ENCODE data around the gene TBP. TPM values are rescaled to one million over a fixed set of nuclear protein-coding genes. Genes with fewer than 3 reads are reported as not detected.

TBP gene
- total RNA-seq, 6 experiments from 2014 or later, result 5.3 to 9.1 (median 5.9) TPM

DNA sequence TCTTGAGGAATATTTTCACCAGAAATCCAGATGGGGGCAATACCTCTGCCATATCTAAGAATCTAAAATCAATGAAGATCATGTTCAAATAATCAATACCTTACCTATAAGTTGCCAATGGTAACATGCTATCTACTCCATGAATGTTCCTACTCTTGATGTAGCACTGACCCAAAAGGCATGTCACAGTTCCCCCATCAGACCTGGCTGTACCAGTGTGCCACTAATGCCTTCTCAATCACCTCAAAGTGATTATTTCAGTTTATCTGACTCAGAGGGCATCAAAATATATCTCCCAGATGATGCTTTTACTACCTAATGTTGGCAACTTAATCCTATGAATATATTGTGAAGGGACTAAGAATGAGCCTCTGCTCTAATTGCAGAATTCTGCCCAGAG is 24.7 kb downstream of the TBP start:
- no peak for TF ChIP-seq POLR2A (IDR thresholded peaks at IDR 0.05)
- TF ChIP-seq, protein P1, sequence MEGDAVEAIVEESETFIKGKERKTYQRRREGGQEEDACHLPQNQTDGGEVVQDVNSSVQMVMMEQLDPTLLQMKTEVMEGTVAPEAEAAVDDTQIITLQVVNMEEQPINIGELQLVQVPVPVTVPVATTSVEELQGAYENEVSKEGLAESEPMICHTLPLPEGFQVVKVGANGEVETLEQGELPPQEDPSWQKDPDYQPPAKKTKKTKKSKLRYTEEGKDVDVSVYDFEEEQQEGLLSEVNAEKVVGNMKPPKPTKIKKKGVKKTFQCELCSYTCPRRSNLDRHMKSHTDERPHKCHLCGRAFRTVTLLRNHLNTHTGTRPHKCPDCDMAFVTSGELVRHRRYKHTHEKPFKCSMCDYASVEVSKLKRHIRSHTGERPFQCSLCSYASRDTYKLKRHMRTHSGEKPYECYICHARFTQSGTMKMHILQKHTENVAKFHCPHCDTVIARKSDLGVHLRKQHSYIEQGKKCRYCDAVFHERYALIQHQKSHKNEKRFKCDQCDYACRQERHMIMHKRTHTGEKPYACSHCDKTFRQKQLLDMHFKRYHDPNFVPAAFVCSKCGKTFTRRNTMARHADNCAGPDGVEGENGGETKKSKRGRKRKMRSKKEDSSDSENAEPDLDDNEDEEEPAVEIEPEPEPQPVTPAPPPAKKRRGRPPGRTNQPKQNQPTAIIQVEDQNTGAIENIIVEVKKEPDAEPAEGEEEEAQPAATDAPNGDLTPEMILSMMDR (IDR thresholded peaks at IDR 0.05), result no peak
- H3K27ac ChIP-seq, result no peak overlapping the region
- DNase-seq (no peak), ATAC-seq (no peak)
- peaks cover 0 to 54% (median 11%) of the 10 kb centered on the region in 4 donors for H3K36me3 ChIP-seq
- no peaks in the 10 kb centered on the region for H3K9me3 ChIP-seq
- no peaks in the 10 kb centered on the region for H3K27me3 ChIP-seq
- H3K4me1 ChIP-seq, result peaks cover 0 to 8% (median 0%) of the 10 kb centered on the region in 4 donors
- H3K4me3 ChIP-seq, result no peak overlapping the region
- intact Hi-C loops (cut with DNase I), result no loop called here

DNA sequence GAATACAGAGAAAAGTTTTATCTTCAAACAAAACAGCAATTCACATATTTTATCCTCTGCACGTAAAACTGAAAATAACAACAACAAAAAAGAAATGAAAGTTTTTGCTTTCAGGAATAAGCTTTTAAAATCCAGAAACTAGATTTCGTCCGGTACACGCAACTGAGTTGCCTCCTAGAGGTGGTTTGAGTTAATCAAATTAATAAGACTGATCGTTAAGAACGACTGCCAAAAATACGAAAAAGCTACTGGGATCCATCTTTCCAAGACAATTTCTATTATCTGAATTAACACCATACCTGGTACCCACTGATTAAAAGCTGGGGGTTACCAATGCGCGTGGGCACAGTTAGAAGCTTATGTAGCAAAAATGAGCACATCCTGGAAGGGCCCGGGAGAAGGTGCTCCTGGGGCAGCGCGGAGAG is 29.6 kb downstream of the TBP start:
- Histone ChIP-seq H3K27ac (peak overlapping the region; percentile 62 to 80 (median 71)), H3K36me3 (peaks cover 0 to 25% (median 5%) of the 10 kb centered on the region in 4 donors), H3K9me3 (no peaks in the 10 kb centered on the region), H3K27me3 (no peaks in the 10 kb centered on the region), H3K4me3 (peak overlapping the region; percentile 72 to 99 (median 93)), H3K4me1 (peaks cover 0 to 15% (median 0%) of the 10 kb centered on the region in 4 donors)
- ATAC-seq (no peak), DNase-seq (no peak)
- intact Hi-C loops (cut with DNase I), result no loop called here
- TF ChIP-seq POLR2A (IDR thresholded peaks at IDR 0.05), result no peak
- TF ChIP-seq, protein P1 (IDR thresholded peaks at IDR 0.05), result peak in 1 of 4 donors; percentile 5
- under 1% methylated on average over 12 of the region's 12 CpGs for WGBS (ENCODE audit: insufficient coverage, low coverage, low lambda C conversion rate, missing lambda C conversion rate)

DNA sequence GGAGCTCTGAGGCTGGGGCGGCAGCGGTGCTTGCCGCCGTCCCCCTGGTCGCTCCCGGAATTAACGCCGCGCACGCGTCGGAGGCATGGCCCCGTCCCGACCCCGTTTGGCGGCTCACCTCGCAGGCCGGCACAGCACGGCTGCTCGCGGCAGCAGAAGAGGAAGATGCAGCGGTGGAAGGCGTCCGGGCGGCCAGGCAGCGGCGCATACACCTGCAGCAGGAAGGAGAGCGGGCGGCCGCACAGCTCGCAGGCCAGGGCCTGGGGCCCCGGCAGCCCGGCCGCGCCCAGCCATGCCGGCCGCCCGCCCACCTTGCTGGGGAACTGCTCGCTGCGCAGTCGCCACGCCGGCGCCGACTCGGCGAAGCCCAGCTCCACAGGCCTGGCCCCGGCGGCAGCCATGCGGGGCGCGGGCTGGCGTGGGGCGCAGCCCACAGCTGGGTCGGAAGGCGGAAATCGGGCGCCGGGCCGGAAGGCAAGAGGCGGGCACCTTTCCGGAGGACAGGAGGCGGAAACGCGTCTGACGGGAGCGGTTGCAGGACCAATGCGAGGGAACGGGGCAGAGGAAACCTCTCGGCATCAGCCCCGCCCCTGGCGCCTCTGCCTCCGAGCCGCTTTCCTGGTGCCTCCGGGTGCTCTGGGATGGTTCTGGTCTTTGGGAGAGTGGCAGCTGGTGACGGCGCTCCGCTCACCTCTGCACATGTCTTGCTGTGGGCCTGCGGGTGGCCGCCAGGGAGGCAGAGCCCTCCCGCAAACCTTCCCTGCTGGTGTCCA is 30.2 kb downstream of the TBP start, which contains the start of gene PDCD2:
TSS of gene PDCD2 (minus strand) at position 457 of the 773 bp plus-strand sequence. CDS start at position 401, 56 bp downstream.
- peak; percentile 96 for DNase-seq
- intact Hi-C loops (cut with DNase I), result no loop called here
- TF ChIP-seq POLR2A (IDR thresholded peaks at IDR 0.05), result peak; percentile 79
- TF ChIP-seq, protein P1 (IDR thresholded peaks at IDR 0.05), result no peak
- no peaks in the 10 kb centered on the region for H3K27me3 ChIP-seq
- no peaks in the 10 kb centered on the region for H3K9me3 ChIP-seq
- peaks cover 0 to 25% (median 5%) of the 10 kb centered on the region in 4 donors for H3K36me3 ChIP-seq
- WGBS (ENCODE audit: insufficient coverage, low coverage, low lambda C conversion rate, missing lambda C conversion rate), result 0% methylated on average over 19 of the region's 81 CpGs
- H3K4me1 ChIP-seq, result peaks cover 0 to 15% (median 0%) of the 10 kb centered on the region in 4 donors
- peak within 1 kb of the TSS; percentile 65 to 80 (median 71) for H3K27ac ChIP-seq
- H3K4me3 ChIP-seq, result peak within 1 kb of the TSS; percentile 72 to 99 (median 93)
- ATAC-seq, result peak; percentile 99

DNA sequence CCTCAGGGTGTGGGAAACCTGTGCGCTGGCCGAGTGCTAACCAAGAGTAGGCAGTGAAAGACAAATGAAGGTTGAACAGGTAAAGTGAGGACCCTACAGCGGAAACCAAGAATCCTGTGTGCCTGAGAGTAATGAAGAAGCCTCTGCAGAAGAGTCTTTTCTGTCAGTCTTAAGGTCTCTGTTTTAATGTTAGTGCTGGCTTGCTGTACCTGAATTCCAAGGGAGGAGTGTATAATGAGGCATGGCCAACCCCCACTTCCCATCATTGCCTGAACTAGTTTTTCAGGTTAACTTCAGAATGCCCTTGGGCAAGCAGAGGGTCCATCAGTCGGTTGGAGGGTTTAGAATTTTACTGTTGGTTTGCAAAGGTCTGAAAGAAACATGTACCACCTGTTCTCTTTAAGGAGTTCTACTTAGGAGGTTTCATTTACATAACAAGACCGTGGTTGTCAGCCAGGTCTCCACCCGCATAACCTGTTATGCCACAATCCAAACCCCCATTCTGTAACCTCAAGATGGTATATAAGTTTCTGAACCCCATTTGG is 30.9 kb downstream of the TBP start:
- Histone ChIP-seq H3K9me3 (no peaks in the 10 kb centered on the region), H3K36me3 (peaks cover 0 to 21% (median 5%) of the 10 kb centered on the region in 4 donors), H3K27me3 (no peaks in the 10 kb centered on the region), H3K4me1 (peaks cover 0 to 15% (median 0%) of the 10 kb centered on the region in 4 donors), H3K4me3 (peak overlapping the region; percentile 72 to 99 (median 93)), H3K27ac (peak overlapping the region; percentile 65 to 80 (median 71))
- 0% methylated on average over 6 of the region's 6 CpGs for WGBS (ENCODE audit: insufficient coverage, low coverage, low lambda C conversion rate, missing lambda C conversion rate)
- peak in 1 of 4 donors; percentile 2 for ATAC-seq
- TF ChIP-seq, protein P1 (IDR thresholded peaks at IDR 0.05), result no peak
- TF ChIP-seq POLR2A (IDR thresholded peaks at IDR 0.05), result no peak
- DNase-seq, result no peak
- intact Hi-C loops (cut with DNase I), result no loop called here
